ENCODE data around the gene TOX2. TPM values are rescaled to one million over a fixed set of nuclear protein-coding genes. Genes with fewer than 3 reads are reported as not detected.

TOX2 gene
- total RNA-seq, 4 donors from 2014 or later, result 0.40 to 3.0 (median 1.6) TPM

DNA sequence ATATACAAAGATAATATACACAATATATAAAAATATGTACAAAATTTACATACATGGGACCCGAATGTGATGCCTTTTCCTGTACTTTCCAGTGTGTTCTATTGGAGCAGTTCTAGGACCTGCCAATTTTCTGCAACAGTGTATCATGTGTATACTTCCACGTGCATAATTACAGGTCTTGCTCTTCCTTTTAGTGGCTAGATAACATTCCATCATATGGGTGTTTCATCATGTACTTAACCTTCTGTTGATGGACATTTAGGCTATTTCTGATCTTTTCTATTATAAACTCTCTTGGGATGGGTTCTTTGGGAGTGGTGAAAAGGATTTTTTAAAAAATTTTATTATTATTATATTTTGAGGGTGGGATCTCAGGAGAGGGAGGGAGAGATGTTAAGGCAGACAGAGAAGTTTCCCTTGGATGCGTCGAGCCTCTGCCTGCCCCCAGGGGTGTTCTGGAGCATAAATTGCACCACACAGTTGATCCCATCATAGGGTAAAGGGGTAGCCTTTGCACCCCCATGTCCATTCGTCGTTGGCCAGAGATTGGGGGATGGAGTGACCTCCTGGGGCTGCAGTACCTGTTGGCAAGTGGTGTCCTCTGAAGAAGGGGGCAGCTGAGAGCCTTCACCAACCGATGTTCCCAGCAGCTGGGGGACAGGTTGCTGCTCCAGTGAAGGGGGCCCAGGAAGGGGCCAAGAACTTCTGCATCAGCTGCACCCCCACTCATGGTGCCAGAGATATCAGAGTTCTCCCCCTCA is 110.3 kb downstream of the TOX2 start:
- Histone ChIP-seq H3K27ac (no peak overlapping the region), H3K4me3 (no peak overlapping the region), H3K27me3 (peaks cover 17% of the 10 kb centered on the region), H3K4me1 (peaks cover 3% of the 10 kb centered on the region), H3K9me3 (no peaks in the 10 kb centered on the region), H3K36me3 (no peaks in the 10 kb centered on the region)
- 62% methylated on average over 6 of the region's 7 CpGs for WGBS
- no peak for TF ChIP-seq POLR2AphosphoS5 (IDR thresholded peaks at IDR 0.05)
- TF ChIP-seq, protein P1, sequence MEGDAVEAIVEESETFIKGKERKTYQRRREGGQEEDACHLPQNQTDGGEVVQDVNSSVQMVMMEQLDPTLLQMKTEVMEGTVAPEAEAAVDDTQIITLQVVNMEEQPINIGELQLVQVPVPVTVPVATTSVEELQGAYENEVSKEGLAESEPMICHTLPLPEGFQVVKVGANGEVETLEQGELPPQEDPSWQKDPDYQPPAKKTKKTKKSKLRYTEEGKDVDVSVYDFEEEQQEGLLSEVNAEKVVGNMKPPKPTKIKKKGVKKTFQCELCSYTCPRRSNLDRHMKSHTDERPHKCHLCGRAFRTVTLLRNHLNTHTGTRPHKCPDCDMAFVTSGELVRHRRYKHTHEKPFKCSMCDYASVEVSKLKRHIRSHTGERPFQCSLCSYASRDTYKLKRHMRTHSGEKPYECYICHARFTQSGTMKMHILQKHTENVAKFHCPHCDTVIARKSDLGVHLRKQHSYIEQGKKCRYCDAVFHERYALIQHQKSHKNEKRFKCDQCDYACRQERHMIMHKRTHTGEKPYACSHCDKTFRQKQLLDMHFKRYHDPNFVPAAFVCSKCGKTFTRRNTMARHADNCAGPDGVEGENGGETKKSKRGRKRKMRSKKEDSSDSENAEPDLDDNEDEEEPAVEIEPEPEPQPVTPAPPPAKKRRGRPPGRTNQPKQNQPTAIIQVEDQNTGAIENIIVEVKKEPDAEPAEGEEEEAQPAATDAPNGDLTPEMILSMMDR (IDR thresholded peaks at IDR 0.05), result no peak
- no peak for TF ChIP-seq EP300 (IDR thresholded peaks at IDR 0.05)
- TF ChIP-seq POLR2A (IDR thresholded peaks at IDR 0.05), result no peak
- peak in 1 of 2 donors; percentile 20 for DNase-seq (ENCODE audit: low spot score in 2 of 2)

DNA sequence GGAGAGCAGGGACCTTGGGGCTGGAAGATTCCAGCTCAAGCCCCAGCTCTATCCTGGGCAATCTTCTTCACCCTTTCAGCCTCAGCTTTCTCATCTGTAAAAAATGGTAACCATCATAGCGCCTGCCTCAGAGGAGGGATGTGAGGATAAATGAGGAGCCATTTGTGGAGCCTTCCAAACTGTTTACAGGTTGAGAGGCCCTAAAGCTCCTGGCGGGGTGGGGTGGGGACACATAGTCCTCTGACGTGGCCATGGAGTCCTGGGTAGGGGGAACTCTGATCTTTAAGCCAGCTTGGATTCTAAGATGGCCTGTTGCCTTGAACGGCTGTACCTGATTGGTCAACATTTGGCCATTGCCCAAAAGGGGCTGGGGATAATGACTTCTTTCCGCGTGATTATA is 111.1 kb downstream of the TOX2 start:
- no peak overlapping the region for H3K27ac ChIP-seq
- no peaks in the 10 kb centered on the region for H3K9me3 ChIP-seq
- WGBS, result 93% methylated on average over 6 of the region's 6 CpGs
- DNase-seq (ENCODE audit: low spot score in 2 of 2), result peak in 1 of 2 donors; percentile 55
- H3K27me3 ChIP-seq, result peaks cover 11% of the 10 kb centered on the region
- H3K4me3 ChIP-seq, result no peak overlapping the region
- TF ChIP-seq POLR2A (IDR thresholded peaks at IDR 0.05) (no peak), EP300 (IDR thresholded peaks at IDR 0.05) (no peak), POLR2AphosphoS5 (IDR thresholded peaks at IDR 0.05) (no peak)
- TF ChIP-seq, protein P1 (IDR thresholded peaks at IDR 0.05), result no peak
- peaks cover 3% of the 10 kb centered on the region for H3K4me1 ChIP-seq
- no peaks in the 10 kb centered on the region for H3K36me3 ChIP-seq

DNA sequence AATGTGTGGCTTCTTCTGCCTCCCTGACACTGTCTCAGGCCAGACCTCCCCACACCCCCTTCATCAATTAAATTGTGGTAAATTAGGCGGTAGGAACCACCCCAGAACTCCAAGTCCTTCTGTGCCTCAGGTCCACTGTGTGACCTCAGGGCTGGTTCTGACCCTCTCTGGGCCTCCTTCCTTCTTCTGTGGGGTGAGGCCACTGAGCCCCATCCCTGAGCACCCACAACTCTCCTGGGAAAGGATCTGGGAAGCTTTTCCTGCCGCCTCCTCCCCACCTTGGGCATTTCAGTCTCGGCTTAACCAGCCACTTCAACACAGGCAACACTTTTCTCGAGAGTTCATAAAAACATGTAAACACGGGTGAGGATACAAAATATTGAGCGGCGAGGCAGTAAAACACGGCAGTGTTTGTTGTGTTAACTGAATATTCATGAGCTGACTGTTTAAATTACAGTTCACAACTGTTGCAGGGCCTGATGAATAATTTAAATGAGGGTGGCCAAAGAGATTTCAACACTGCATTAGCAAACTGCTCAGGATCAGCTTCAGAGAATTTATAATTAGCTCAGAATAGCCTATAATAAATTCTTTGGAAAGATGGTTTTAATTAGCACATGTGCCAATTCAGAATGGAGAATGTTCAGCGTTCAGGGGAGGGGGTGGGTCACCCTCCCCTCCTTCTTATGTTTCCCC is 112.1 kb downstream of the TOX2 start:
- Histone ChIP-seq H3K27ac (no peak overlapping the region), H3K4me1 (peaks cover 3% of the 10 kb centered on the region), H3K36me3 (no peaks in the 10 kb centered on the region), H3K4me3 (no peak overlapping the region), H3K27me3 (peaks cover 9% of the 10 kb centered on the region), H3K9me3 (no peaks in the 10 kb centered on the region)
- DNase-seq (ENCODE audit: low spot score in 2 of 2), result peak in 1 of 2 donors; percentile 45
- WGBS, result 58% methylated on average over 9 of the region's 9 CpGs
- TF ChIP-seq, protein P1 (IDR thresholded peaks at IDR 0.05), result no peak
- TF ChIP-seq EP300 (IDR thresholded peaks at IDR 0.05), result no peak
- no peak for TF ChIP-seq POLR2A (IDR thresholded peaks at IDR 0.05)
- TF ChIP-seq POLR2AphosphoS5 (IDR thresholded peaks at IDR 0.05), result no peak

DNA sequence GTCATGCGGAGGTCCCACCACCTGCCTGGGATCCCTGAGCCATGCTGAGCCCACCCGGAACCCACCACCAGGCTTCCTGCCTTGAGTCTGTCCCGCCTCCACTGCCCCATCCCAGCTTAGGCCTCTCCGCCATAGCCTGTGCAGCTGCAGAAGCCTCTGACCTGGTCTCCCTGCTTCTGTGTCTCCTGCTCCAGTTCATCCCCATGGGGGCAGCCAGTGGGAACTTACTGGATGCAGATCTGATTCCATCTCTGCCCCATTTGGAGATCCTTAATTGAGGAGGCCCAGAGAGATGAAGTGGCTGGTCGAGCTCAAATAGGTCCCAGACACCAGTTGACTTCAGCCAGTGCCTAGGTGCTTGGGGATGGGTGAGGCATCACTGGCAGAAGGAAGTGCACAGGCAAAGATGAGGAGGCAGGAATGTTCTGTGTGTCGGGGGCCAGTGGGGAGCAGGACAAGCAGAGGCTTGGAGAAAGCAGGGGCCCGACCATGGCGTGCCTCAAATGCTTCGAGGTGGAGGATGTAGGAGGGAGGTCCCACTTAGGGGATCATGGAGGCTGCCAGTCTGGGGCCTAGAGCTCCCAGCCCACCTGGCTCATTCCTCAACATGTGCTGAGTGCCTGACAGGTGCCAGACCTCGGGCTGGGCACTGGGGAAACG is 112.8 kb downstream of the TOX2 start:
- H3K4me1 ChIP-seq, result peaks cover 3% of the 10 kb centered on the region
- DNase-seq (ENCODE audit: low spot score in 2 of 2), result peak in 1 of 2 donors; percentile 60
- 77% methylated on average over 8 of the region's 11 CpGs for WGBS

DNA sequence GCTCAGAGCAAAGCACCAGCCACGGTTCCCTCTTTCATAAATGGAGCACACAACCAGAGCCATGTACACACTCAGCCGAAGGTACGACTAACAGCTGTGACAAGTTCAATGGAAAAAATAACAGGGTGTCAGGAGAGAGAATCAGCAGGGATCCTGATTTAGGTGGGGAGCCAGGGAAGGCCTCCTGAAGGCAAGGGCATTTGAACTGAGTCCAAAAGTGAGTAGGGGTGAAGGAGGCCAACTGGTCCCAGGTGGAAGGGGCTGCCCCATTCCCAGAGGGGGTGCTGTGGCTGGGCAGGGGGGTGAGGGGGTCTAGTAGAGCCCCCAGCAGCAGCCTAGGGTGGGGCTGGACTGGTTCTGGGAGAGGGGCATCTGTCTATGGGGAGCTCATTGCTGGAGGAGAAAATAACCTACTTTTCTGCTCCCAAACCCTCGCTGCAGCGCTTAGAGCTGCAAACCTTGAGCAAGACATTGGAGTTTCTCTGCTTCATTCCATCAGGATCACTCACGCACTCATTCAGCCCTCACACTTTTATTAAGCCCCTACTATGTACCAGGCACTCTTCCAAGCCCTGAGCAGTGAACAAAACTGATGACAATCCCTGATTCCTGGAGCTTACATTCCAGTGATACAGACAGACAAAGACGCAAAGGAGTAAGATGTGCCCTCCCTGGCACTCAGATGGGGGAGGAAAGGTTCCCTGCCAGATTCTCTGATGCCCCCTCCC is 113.5 kb downstream of the TOX2 start:
- H3K36me3 ChIP-seq, result no peaks in the 10 kb centered on the region
- no peaks in the 10 kb centered on the region for H3K9me3 ChIP-seq
- WGBS, result 83% methylated on average over 7 of the region's 7 CpGs
- H3K27me3 ChIP-seq, result peaks cover 6% of the 10 kb centered on the region
- TF ChIP-seq EP300 (IDR thresholded peaks at IDR 0.05), result no peak
- TF ChIP-seq POLR2A (IDR thresholded peaks at IDR 0.05), result no peak
- no peak for TF ChIP-seq POLR2AphosphoS5 (IDR thresholded peaks at IDR 0.05)
- peaks cover 3% of the 10 kb centered on the region for H3K4me1 ChIP-seq
- no peak overlapping the region for H3K27ac ChIP-seq
- DNase-seq (ENCODE audit: low spot score in 2 of 2), result peak in 1 of 2 donors; percentile 48
- no peak overlapping the region for H3K4me3 ChIP-seq

More for the DNA sequence above, 112.8 kb downstream of the TOX2 start:
- Histone ChIP-seq H3K9me3 (no peaks in the 10 kb centered on the region), H3K36me3 (no peaks in the 10 kb centered on the region), H3K27me3 (peaks cover 6% of the 10 kb centered on the region), H3K4me3 (no peak overlapping the region), H3K27ac (no peak overlapping the region)
- no peak for TF ChIP-seq POLR2AphosphoS5 (IDR thresholded peaks at IDR 0.05)
